Vagina (tissue), 2 donors: ENCODE measurements around the gene PRSS35.

Experiments used
- POLR2AphosphoS5 ChIP-seq, 2 donors: sonication (generic); formaldehyde crosslinking; IDR thresholded peaks; one replicate each; pipeline ENCODE4 v1.9.0; 2017; ENCODE audit warnings: antibody characterized with exemption in 2 of 2, mild to moderate bottlenecking in 2 of 2, low read depth in 1 of 2; ENCODE audit not compliant: insufficient read depth in 1 of 2
- TF ChIP-seq, protein P1 (sequence below), 3 experiments: fragments of 450-650 bp in 2 of 3; fragments of 200-600 bp in 1 of 3; sonication (generic) in 1 of 3; IDR thresholded peaks; one replicate each; pipeline ENCODE4 v1.5.1; 2017 to 2019; ENCODE audit warnings: antibody characterized with exemption in 3 of 3, mild to moderate bottlenecking in 2 of 3, moderate library complexity in 2 of 3

DNA sequence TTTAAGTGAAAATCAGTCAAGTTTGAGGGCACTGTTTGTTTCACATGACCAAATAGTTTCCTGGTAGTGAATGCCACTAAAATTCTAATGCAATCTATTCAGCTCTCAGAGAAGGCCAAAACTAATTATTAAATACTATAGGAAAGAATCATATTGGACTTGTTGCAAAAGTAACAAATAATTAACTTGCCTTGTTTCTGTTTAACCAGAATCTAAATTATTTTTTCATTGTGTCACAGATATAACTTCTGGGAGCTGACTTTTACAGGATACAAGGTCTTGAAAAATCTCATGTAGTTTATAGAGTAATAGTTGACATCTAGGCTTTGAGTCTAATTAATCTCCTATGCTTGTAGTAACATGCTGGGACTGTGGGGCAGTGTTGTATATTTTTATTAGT is 44.5 kb downstream of the PRSS35 start:
- TF ChIP-seq, protein P1, sequence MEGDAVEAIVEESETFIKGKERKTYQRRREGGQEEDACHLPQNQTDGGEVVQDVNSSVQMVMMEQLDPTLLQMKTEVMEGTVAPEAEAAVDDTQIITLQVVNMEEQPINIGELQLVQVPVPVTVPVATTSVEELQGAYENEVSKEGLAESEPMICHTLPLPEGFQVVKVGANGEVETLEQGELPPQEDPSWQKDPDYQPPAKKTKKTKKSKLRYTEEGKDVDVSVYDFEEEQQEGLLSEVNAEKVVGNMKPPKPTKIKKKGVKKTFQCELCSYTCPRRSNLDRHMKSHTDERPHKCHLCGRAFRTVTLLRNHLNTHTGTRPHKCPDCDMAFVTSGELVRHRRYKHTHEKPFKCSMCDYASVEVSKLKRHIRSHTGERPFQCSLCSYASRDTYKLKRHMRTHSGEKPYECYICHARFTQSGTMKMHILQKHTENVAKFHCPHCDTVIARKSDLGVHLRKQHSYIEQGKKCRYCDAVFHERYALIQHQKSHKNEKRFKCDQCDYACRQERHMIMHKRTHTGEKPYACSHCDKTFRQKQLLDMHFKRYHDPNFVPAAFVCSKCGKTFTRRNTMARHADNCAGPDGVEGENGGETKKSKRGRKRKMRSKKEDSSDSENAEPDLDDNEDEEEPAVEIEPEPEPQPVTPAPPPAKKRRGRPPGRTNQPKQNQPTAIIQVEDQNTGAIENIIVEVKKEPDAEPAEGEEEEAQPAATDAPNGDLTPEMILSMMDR (IDR thresholded peaks at IDR 0.05), result no peak
- TF ChIP-seq POLR2AphosphoS5 (IDR thresholded peaks at IDR 0.05; ENCODE audit: insufficient read depth in 1 of 2, low read depth in 1 of 2), result no peak
